GM12878 (cell line): ENCODE results near the gene DYNLT3. TPM values are rescaled to one million over a fixed set of nuclear protein-coding genes. Genes with fewer than 3 reads are reported as not detected.

Experiments
- ATAC-seq: fragments of 200-7000 bp; cut with Tn5 transposase; 3 replicates; pipeline ENCODE4 v1.9.1; 2020; ENCODE audit warnings: mild to moderate bottlenecking, moderate library complexity
- BruUV-seq: library from RNA; stranded (reverse); fragments of 400-500 nt; replicated peaks from 2 replicates; lab custom pipeline; 2021; lab: Mats Ljungman, UMichigan
- CTCF ChIA-PET: fragments of 300-600 bp; sonication (Branson Sonifier 250); formaldehyde crosslinking; extraction: SDS; loops from one replicate; lab custom pipeline; 2021; ENCODE audit warnings: inconsistent platforms; lab: Yijun Ruan, JAX
- POLR2A ChIA-PET: fragments of 350-600 bp; formaldehyde crosslinking; extraction: SDS; loops from one replicate; lab custom pipeline; 2021; ENCODE audit warnings: inconsistent platforms; lab: Charles Lee
- RAD21 ChIA-PET: fragments of 300-600 bp; sonication (Branson Sonifier 250); formaldehyde crosslinking; loops from one replicate; lab custom pipeline; 2023; ENCODE audit warnings: antibody characterized with exemption; ENCODE audit not compliant: unreplicated experiment; lab: Charles Lee
- SMC1A ChIA-PET: fragments of 300-600 bp; sonication (Branson Sonifier 250); formaldehyde crosslinking; loops from one replicate; lab custom pipeline; 2023; ENCODE audit not compliant: unreplicated experiment, uncharacterized antibody; lab: Charles Lee
- DNase-seq: peaks from one replicate; pipeline ENCODE4 v3.0.0-alpha.2; 2011; ENCODE audit warnings: low read depth, low spot score
- FAIRE-seq: peaks from 3 replicates; lab custom pipeline; 2011; peaks lifted over from hg19 to GRCh38; lab: Jason Lieb, UNC
- H2AFZ ChIP-seq: 2 replicates; pipeline ENCODE4 v1.6.0; 2011; ENCODE audit warnings: low read depth, low read length, control low read depth; ENCODE audit not compliant: control insufficient read depth
- H3K27ac ChIP-seq: 2 replicates; pipeline ENCODE4 v1.5.1; 2011; ENCODE audit warnings: control low read depth; ENCODE audit not compliant: control insufficient read depth, insufficient read depth
- H3K27me3 ChIP-seq, 2 experiments: replicated peaks in 1 of 2; 2 replicates each; pipeline versions ENCODE4 v1.6.0 to v1.6.1; 2011; ENCODE audit warnings: low read length in 1 of 2; ENCODE audit not compliant: control insufficient read depth in 2 of 2, insufficient read depth in 2 of 2
- H3K36me3 ChIP-seq, 2 experiments: 2 replicates each; pipeline ENCODE4 v1.5.1; 2011; ENCODE audit warnings: low read length in 1 of 2; ENCODE audit not compliant: control insufficient read depth in 2 of 2, insufficient read depth in 2 of 2
- H3K4me1 ChIP-seq: 2 replicates; pipeline ENCODE4 v1.6.1; 2011; ENCODE audit warnings: mild to moderate bottlenecking, low read length, moderate library complexity, mixed read lengths; ENCODE audit not compliant: control insufficient read depth, insufficient read depth
- H3K4me2 ChIP-seq: 2 replicates; pipeline ENCODE4 v1.6.0; 2011; ENCODE audit warnings: control low read depth; ENCODE audit not compliant: control insufficient read depth, insufficient read depth
- H3K4me3 ChIP-seq: fragments of 200-600 bp; sonication (generic); 2 replicates; pipeline ENCODE4 v1.5.1; 2016
- H3K79me2 ChIP-seq: 2 replicates; pipeline ENCODE4 v1.6.0; 2011; ENCODE audit warnings: low read length; ENCODE audit not compliant: control insufficient read depth, insufficient read depth
- H3K9ac ChIP-seq: 2 replicates; pipeline ENCODE4 v1.8.0; 2011; ENCODE audit warnings: low read length, control low read depth, mixed read lengths; ENCODE audit not compliant: control insufficient read depth, insufficient read depth
- H3K9me3 ChIP-seq: replicated peaks from 3 replicates; pipeline ENCODE4 v1.5.1; 2011; ENCODE audit warnings: mild to moderate bottlenecking, low read length; ENCODE audit not compliant: control insufficient read depth, insufficient read depth
- H4K20me1 ChIP-seq: 2 replicates; pipeline ENCODE4 v1.6.0; 2011; ENCODE audit not compliant: control insufficient read depth, insufficient read depth
- NR2C2 ChIP-seq: IDR thresholded peaks from 2 replicates; pipeline ENCODE4 v1.6.1; 2011; ENCODE audit warnings: borderline replicate concordance, low read depth; ENCODE audit not compliant: control insufficient read depth, insufficient read length
- WGBS: methylation state at CpG from one replicate; pipeline ENCODE4 v1.1.6; 2016; ENCODE audit warnings: low lambda C conversion rate; ENCODE audit not compliant: insufficient replicate concordance, insufficient coverage; ENCODE audit errors: missing lambda C conversion rate; 5-methylcytosine and 5-hydroxymethylcytosine counted together
- in situ Hi-C: fragments of 300-500 bp; cut with MboI; formaldehyde crosslinking; loops from 9 replicates; pipeline ENCODE4 v1.14.3; 2018; ENCODE audit warnings: mixed read lengths
- intact Hi-C: fragments of 100-400 bp; cut with micrococcal nuclease; formaldehyde crosslinking; loops from one replicate; pipeline ENCODE4 v1.14.2; 2022; ENCODE audit not compliant: unreplicated experiment
- polyA plus RNA-seq, 11 experiments: library from polyadenylated mRNA; depleted of rRNA in 4 of 11; unstranded in 6 of 11; stranded (reverse) in 5 of 11; fragments of >200 nt; fragmentation: Nextera tagmentation in 4 of 11; fragmentation: Illumina TruSeq in 1 of 11; extraction: Ambion mirVana in 4 of 11; extraction: Trizol in 1 of 11; gene quantifications; 1 replicate in 1 of 11; 2 replicates in 10 of 11; pipeline versions ENCODE4 v1.2.1 to v1.2.3, GENCODE V29; 2011 to 2016; ENCODE audit warnings: inconsistent platforms in 2 of 11, missing spikeins in 2 of 11, low read depth in 1 of 11
- total RNA-seq, 4 experiments: library from RNA; depleted of rRNA in 3 of 4; stranded (reverse); fragments of >200 nt in 3 of 4; fragmentation: Illumina TruSeq in 1 of 4; extraction: Trizol in 1 of 4; gene quantifications; 2 replicates each; pipeline versions ENCODE4 v1.2.1 to v1.2.3, GENCODE V29; 2013 to 2021
- TF ChIP-seq, protein P1 (sequence below): fragments of 450-650 bp; IDR thresholded peaks from 2 replicates; pipeline ENCODE4 v1.6.1; 2016; ENCODE audit warnings: mild to moderate bottlenecking, moderate library complexity, borderline replicate concordance

DYNLT3 gene
- total and polyA plus RNA-seq, 10 of the 15 experiments (the other 5 are each of a cell fraction or from before 2014, with no cell fraction given) = 8.0 to 19.2 (median 12.8) TPM

DNA sequence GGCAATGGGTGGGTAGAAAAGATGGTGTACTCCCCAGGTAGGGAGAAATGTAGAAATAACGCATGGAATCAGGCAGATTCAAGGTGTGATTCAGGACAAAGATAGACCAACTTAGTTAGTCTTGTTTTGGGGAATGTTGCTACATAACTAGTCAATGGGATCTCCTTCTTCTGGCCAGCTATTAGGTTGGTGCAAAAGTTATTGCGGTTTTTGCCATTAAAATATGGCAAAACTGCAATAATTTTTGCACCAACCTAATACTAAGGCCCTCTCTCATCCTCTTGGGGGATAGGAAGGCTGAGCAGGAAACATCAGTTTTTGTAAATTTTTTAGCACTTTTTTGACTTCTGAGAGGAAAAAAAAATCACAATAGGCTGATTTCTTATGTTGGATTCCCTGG lies 44.3 kb downstream of the DYNLT3 start:
- 62% methylated on average over 2 of the region's 2 CpGs for WGBS
- Histone ChIP-seq H3K27ac (no peak overlapping the region), H3K9me3 (no peaks in the 10 kb centered on the region), H3K79me2 (no peaks in the 10 kb centered on the region), H4K20me1 (no peaks in the 10 kb centered on the region), H3K27me3 (no peaks in the 10 kb centered on the region), H3K9ac (no peak overlapping the region), H3K4me2 (no peak overlapping the region), H3K36me3 (peaks cover 0 to 3% of the 10 kb centered on the region in 2 experiments; a peak in 2 of 4 replicates), H3K4me1 (no peaks in the 10 kb centered on the region), H2AFZ (no peak overlapping the region), H3K4me3 (no peak overlapping the region)
- no peak for FAIRE-seq
- no TSS peak for BruUV-seq
- no peak for DNase-seq
- ChIA-PET POLR2A (interaction anchor here (1.4 kb wide), 1 partner anchor 10 kb away, joined by 3 read pairs; no protein-coding TSS in a partner anchor), CTCF (interaction anchor here (0.7 to 1.6 kb wide), 2 partner anchors 57 to 1235 kb away, joined by 3 to 6 read pairs; no protein-coding TSS in a partner anchor), RAD21 (interaction anchor here (0.8 to 1.1 kb wide), 2 partner anchors 57 to 58 kb away, joined by 3 to 4 read pairs; no protein-coding TSS in a partner anchor), SMC1A (interaction anchor here (1.1 to 2.2 kb wide), 5 partner anchors 10 to 22 kb away, joined by 3 to 6 read pairs (median 5); no protein-coding TSS in a partner anchor)
- intact Hi-C loops (no loop called here), in situ Hi-C loops (no loop called here)
- ATAC-seq = no peak
- no peak for TF ChIP-seq NR2C2
- TF ChIP-seq, protein P1, sequence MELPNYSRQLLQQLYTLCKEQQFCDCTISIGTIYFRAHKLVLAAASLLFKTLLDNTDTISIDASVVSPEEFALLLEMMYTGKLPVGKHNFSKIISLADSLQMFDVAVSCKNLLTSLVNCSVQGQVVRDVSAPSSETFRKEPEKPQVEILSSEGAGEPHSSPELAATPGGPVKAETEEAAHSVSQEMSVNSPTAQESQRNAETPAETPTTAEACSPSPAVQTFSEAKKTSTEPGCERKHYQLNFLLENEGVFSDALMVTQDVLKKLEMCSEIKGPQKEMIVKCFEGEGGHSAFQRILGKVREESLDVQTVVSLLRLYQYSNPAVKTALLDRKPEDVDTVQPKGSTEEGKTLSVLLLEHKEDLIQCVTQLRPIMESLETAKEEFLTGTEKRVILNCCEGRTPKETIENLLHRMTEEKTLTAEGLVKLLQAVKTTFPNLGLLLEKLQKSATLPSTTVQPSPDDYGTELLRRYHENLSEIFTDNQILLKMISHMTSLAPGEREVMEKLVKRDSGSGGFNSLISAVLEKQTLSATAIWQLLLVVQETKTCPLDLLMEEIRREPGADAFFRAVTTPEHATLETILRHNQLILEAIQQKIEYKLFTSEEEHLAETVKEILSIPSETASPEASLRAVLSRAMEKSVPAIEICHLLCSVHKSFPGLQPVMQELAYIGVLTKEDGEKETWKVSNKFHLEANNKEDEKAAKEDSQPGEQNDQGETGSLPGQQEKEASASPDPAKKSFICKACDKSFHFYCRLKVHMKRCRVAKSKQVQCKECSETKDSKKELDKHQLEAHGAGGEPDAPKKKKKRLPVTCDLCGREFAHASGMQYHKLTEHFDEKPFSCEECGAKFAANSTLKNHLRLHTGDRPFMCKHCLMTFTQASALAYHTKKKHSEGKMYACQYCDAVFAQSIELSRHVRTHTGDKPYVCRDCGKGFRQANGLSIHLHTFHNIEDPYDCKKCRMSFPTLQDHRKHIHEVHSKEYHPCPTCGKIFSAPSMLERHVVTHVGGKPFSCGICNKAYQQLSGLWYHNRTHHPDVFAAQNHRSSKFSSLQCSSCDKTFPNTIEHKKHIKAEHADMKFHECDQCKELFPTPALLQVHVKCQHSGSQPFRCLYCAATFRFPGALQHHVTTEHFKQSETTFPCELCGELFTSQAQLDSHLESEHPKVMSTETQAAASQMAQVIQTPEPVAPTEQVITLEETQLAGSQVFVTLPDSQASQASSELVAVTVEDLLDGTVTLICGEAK = peak; percentile 34; the same call in 1 of the 2 replicates
